Sigmoid colon (tissue), 7 donors: ENCODE results near the gene TNRC6A. TPM values are rescaled to one million over a fixed set of nuclear protein-coding genes. Genes with fewer than 3 reads are reported as not detected.
"Not testable (repeated sequence)": the region's sequence is repeated elsewhere in the genome, so short reads cannot be mapped to it uniquely, and the experiment has no call there.

Experiments used
- DNase-seq: peaks from one replicate; pipeline ENCODE4 v3.0.0-alpha.2; 2019
- H3K27ac ChIP-seq, 4 donors: fragments of 200-600 bp; sonication (generic); one replicate each; pipeline ENCODE4 v1.5.1; 2016 to 2019; ENCODE audit warnings: mild to moderate bottlenecking in 1 of 4
- H3K27me3 ChIP-seq, 3 donors: fragments of 200-600 bp; sonication (generic); one replicate each; pipeline ENCODE4 v1.5.1; 2019; ENCODE audit warnings: mild to moderate bottlenecking in 1 of 3
- H3K36me3 ChIP-seq, 4 donors: fragments of 200-600 bp; sonication (generic); one replicate each; pipeline ENCODE4 v1.5.1; 2016 to 2019
- H3K4me1 ChIP-seq, 4 donors: fragments of 200-600 bp; sonication (generic); one replicate each; pipeline ENCODE4 v1.5.1; 2017 to 2019
- H3K4me3 ChIP-seq, 4 donors: fragments of 200-600 bp; sonication (generic); one replicate each; pipeline ENCODE4 v1.5.1; 2017 to 2019; ENCODE audit warnings: mild to moderate bottlenecking in 2 of 4, moderate library complexity in 1 of 4
- H3K9me3 ChIP-seq, 4 donors: fragments of 200-600 bp in 3 of 4; sonication (generic) in 3 of 4; one replicate each; pipeline versions ENCODE4 v1.5.1 to v1.6.1; 2013 to 2019
- CTCF ChIP-seq, 4 experiments: fragments of 450-650 bp in 3 of 4; fragments of 200-600 bp in 1 of 4; IDR thresholded peaks; one replicate each; pipeline ENCODE4 v1.5.1; 2016 to 2019; ENCODE audit warnings: antibody characterized with exemption in 4 of 4, mild to moderate bottlenecking in 3 of 4, moderate library complexity in 2 of 4
- EP300 ChIP-seq, 4 donors: sonication (generic); formaldehyde crosslinking; IDR thresholded peaks; one replicate each; pipeline ENCODE4 v1.6.1; 2017; ENCODE audit warnings: antibody characterized with exemption in 4 of 4
- POLR2A ChIP-seq, 2 donors: fragments of 450-650 bp; IDR thresholded peaks; one replicate each; pipeline ENCODE4 v1.6.1; 2016; ENCODE audit warnings: antibody characterized with exemption in 2 of 2, mild to moderate bottlenecking in 2 of 2, moderate library complexity in 2 of 2
- POLR2AphosphoS5 ChIP-seq, 4 donors: sonication (generic); formaldehyde crosslinking; IDR thresholded peaks; one replicate each; pipeline ENCODE4 v1.6.1; 2017; ENCODE audit warnings: antibody characterized with exemption in 4 of 4
- WGBS, 2 donors: extraction: QIAGEN DNeasy Blood & Tissue Kit; methylation state at CpG; one replicate each; pipeline ENCODE4 v1.1.7; 2013; 5-methylcytosine and 5-hydroxymethylcytosine counted together
- intact Hi-C: fragments of 100-400 bp; cut with DNase I; formaldehyde crosslinking; loops from one replicate; pipeline ENCODE4 v1.15.1; 2023
- polyA plus RNA-seq, 3 donors: library from polyadenylated mRNA; stranded (reverse); fragments of 200-250 nt; gene quantifications; one replicate each; pipeline ENCODE4 v1.2.3, GENCODE V29; 2013
- total RNA-seq, 4 donors: library from RNA; depleted of rRNA; stranded (reverse); fragments of >200 nt; gene quantifications; one replicate each; pipeline ENCODE4 v1.1.0, GENCODE V29; 2016
- donor health status: healthy with polysubstance abuse.
- donor health status: Bipolar disorder and iron deficiency.
- donor health status: healthy.

Gene TNRC6A
- total and polyA plus RNA-seq, 7 donors, result 4.6 to 129 (median 42.8) TPM

GRCh38 chr16:24807301-24807700 is 77.8 kb downstream of the TNRC6A start:
- WGBS, 2 donors, result 45 to 63% methylated on average over 1 of the region's 1 CpG
- peaks cover 62 to 98% (median 72%) of the 10 kb centered on the region in 4 donors for H3K36me3 ChIP-seq

GRCh38 chr16:24810951-24811843 is 81.7 kb downstream of the TNRC6A start:
- no peak for DNase-seq
- peaks cover 0 to 27% (median 22%) of the 10 kb centered on the region in 4 donors for H3K4me1 ChIP-seq
- H3K36me3 ChIP-seq, result peaks cover 57 to 96% (median 72%) of the 10 kb centered on the region in 4 donors
- peak overlapping the region in 3 of 4 donors; percentile 56 to 60 (median 58) for H3K27ac ChIP-seq
- TF ChIP-seq POLR2A (IDR thresholded peaks at IDR 0.05) (no peak), EP300 (IDR thresholded peaks at IDR 0.05) (no peak), CTCF (IDR thresholded peaks at IDR 0.05) (no peak), POLR2AphosphoS5 (IDR thresholded peaks at IDR 0.05) (no peak)
- intact Hi-C loops, result loop anchor here (5.0 kb wide), 2 partner anchors 126 to 244 kb away; no protein-coding TSS in a partner anchor
- no peaks in the 10 kb centered on the region for H3K9me3 ChIP-seq
- no peak overlapping the region for H3K4me3 ChIP-seq
- 63 to 80% methylated on average over 11 of the region's 11 CpGs for WGBS, 2 donors
- no peaks in the 10 kb centered on the region for H3K27me3 ChIP-seq

More at GRCh38 chr16:24807301-24807700, 77.8 kb downstream of the TNRC6A start:
- no peak for DNase-seq
- intact Hi-C loops, result no loop called here
- no peak overlapping the region for H3K27ac ChIP-seq
- H3K27me3 ChIP-seq, result no peaks in the 10 kb centered on the region
- H3K4me3 ChIP-seq, result no peak overlapping the region
- no peaks in the 10 kb centered on the region for H3K9me3 ChIP-seq
- H3K4me1 ChIP-seq, result peaks cover 0 to 17% (median 15%) of the 10 kb centered on the region in 4 donors
- TF ChIP-seq POLR2A (IDR thresholded peaks at IDR 0.05) (no peak), POLR2AphosphoS5 (IDR thresholded peaks at IDR 0.05) (no peak), EP300 (IDR thresholded peaks at IDR 0.05) (no peak), CTCF (IDR thresholded peaks at IDR 0.05) (no peak)

GRCh38 chr16:24812813-24813212 is 83.4 kb downstream of the TNRC6A start:
- 54 to 84% methylated on average over 6 of the region's 6 CpGs for WGBS, 2 donors
- H3K27me3 ChIP-seq, H3K4me3 ChIP-seq, DNase-seq, H3K9me3 ChIP-seq: not testable (repeated sequence)
- Histone ChIP-seq H3K4me1 (peaks cover 0 to 27% (median 22%) of the 10 kb centered on the region in 4 donors), H3K27ac (peak overlapping the region in 3 of 4 donors; percentile 56 to 60 (median 58)), H3K36me3 (peaks cover 50 to 96% (median 66%) of the 10 kb centered on the region in 4 donors)
- intact Hi-C loops, result loop anchor here (5.0 kb wide), 2 partner anchors 124 to 246 kb away; no protein-coding TSS in a partner anchor

- no peak overlapping the region for H3K27ac ChIP-seq
- H3K27me3 ChIP-seq, result no peaks in the 10 kb centered on the region
- WGBS, 2 donors, result 89 to 93% methylated on average over 7 of the region's 7 CpGs
- peaks cover 0 to 33% (median 22%) of the 10 kb centered on the region in 4 donors for H3K4me1 ChIP-seq
- peaks cover 50 to 96% (median 63%) of the 10 kb centered on the region in 4 donors for H3K36me3 ChIP-seq
- H3K9me3 ChIP-seq, result no peaks in the 10 kb centered on the region
- H3K4me3 ChIP-seq, result no peak overlapping the region
- no peak for DNase-seq
- no peak for TF ChIP-seq CTCF (IDR thresholded peaks at IDR 0.05)
- intact Hi-C loops, result no loop called here
Observed at GRCh38 chr16:24815021-24815420, 85.6 kb downstream of the TNRC6A start.

- Histone ChIP-seq H3K36me3 (peaks cover 67 to 96% (median 67%) of the 10 kb centered on the region in 4 donors), H3K4me3 (no peak overlapping the region), H3K27ac (no peak overlapping the region), H3K27me3 (no peaks in the 10 kb centered on the region), H3K4me1 (peaks cover 0 to 21% (median 10%) of the 10 kb centered on the region in 4 donors), H3K9me3 (no peaks in the 10 kb centered on the region)
- intact Hi-C loops, result no loop called here
- no peak for DNase-seq
- no peak for TF ChIP-seq CTCF (IDR thresholded peaks at IDR 0.05)
- no peak for TF ChIP-seq POLR2A (IDR thresholded peaks at IDR 0.05)
- TF ChIP-seq EP300 (IDR thresholded peaks at IDR 0.05), result no peak
- no peak for TF ChIP-seq POLR2AphosphoS5 (IDR thresholded peaks at IDR 0.05)
- 86 to 97% methylated on average over 6 of the region's 6 CpGs for WGBS, 2 donors
Observed at GRCh38 chr16:24816688-24817087, 87.2 kb downstream of the TNRC6A start.
